CD4-positive, alpha-beta T cell treated with Interleukin-10 for 1 hour (primary cell): ENCODE results near the gene OR51G2.
"Not testable (repeated sequence)": the region's sequence is repeated elsewhere in the genome, so short reads cannot be mapped to it uniquely, and the experiment has no call there.

Source experiments
- DNase-seq: peaks from one replicate; pipeline ENCODE4 v3.0.0-alpha.2; 2020

OR51G2 gene, protein sequence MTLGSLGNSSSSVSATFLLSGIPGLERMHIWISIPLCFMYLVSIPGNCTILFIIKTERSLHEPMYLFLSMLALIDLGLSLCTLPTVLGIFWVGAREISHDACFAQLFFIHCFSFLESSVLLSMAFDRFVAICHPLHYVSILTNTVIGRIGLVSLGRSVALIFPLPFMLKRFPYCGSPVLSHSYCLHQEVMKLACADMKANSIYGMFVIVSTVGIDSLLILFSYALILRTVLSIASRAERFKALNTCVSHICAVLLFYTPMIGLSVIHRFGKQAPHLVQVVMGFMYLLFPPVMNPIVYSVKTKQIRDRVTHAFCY

GRCh38 chr11:4919250-4919649 lies at the start of gene OR51G2:
Gene OR51G2 (minus strand): TSS chr11:4919350. CDS start chr11:4915663, 3,687 bp downstream.
- DNase-seq: no peak

- no peak for DNase-seq
Measured at GRCh38 chr11:4962816-4963215, 43.7 kb upstream of the OR51G2 start.

GRCh38 chr11:4960877-4961276 lies 41.7 kb upstream of the OR51G2 start:
- no peak for DNase-seq

DNA sequence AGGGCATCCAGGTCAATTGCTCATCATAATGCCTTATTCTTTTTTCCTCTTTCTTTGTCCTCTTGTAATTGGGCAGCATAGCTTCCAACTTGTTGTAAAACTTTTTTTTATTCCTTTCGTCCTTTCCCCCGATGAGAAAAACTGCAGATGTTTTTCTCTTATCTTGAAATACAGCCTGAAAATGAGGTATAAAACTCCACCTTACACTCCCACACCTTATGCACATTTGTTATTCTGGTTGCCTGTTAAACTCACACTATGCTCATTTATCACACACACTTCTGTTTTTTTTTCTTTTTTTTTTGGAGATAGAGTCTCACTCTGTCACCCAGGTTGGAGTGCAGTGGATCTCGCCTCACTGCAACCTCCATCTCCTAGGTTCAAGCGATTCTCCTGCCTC lies 38.2 kb upstream of the OR51G2 start:
- no peak for DNase-seq

DNA sequence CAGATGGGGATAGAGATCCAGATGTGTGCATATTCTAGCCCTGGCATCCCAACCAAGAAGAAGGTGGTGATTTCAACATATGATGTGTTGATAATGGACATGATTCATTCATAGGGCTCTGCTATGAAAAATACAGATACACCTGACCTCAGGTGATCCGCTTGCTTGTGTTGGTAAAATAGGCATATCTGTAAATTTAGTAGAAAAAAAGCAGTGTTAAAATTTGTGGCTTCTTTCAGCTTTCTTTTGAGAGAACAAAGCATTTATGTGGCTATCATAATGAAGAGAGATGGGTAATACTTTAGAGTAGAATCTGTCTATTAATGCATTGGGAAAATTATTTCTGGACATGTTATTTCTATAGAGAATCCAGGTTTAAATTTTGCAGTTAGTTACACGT lies 36.5 kb upstream of the OR51G2 start, which contains the start of gene OR51A2:
OR51A2 (minus strand) TSS at position 101 of the 400 bp plus-strand sequence; CDS start at position 101, 0 bp downstream.
- DNase-seq: not testable (repeated sequence)

DNA sequence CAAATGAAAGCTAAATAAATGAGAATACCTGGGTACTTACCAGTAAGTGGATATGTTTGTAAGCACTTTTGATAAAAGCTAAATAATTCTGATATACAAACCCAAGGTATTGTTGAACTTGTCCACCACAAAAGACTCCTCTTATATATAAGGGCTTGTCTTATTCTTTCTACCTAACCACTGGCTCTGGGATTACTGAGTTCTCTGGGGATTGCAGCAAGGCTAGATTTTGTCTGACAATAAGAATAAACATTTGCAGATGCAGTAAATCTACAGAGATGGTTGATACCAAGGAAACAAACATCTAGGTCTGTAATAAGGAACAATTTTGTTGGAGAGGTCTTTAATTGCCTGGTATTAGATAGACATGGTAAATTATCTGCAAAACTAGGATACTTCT lies 28.4 kb upstream of the OR51G2 start, which contains the start of gene OR51A4:
OR51A4 (minus strand) TSS at position 101 of the 400 bp plus-strand sequence. CDS start 505 bp downstream, outside the sequence.
- DNase-seq: no peak

GRCh38 chr11:4936745-4937144 lies 17.6 kb upstream of the OR51G2 start:
- DNase-seq: no peak

- DNase-seq: no peak
Measured at GRCh38 chr11:4932751-4933150, 13.6 kb upstream of the OR51G2 start.

GRCh38 chr11:4926608-4927007 lies 7.5 kb upstream of the OR51G2 start:
- no peak for DNase-seq

DNA sequence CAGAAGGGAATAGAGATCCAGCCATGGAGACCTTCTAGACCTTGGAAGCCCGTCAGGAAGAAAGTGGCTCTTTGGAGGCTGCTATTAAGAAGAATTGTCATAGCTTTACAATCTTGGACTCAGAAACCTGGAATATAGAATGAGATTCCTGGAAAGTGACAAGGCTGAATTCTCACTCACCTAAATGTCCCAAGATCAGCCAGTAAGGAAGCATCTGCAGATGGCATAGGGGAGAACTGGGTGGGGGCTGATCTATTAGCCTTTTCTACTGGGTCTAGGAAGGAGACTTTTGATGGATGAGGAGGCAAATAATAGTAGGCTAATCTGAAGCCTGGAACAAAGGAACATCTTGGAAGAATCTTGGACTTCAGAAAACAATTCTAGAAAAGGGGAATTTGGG lies 5.1 kb upstream of the OR51G2 start, which contains the start of gene OR51G1:
OR51G1 (minus strand) TSS at position 101 of the 400 bp plus-strand sequence; CDS start at position 101, 0 bp downstream.
- DNase-seq: no peak

DNA sequence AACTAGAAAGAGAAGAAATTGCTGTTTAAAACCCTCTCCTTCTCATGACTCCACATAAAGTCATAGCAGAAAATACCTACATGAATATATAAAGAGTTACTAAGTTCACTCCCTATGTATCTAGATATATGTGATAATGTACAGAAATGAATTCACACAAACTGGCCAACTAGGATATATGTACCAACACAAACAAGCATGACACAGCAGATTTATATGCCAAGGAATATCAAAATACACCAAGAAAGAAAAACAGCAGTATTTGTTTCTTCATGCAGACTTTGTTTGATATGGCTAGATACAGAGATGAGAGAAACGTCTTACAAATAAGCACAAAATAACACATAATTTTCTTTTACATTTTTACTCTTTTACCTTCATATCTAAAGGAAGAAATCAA lies 3.2 kb upstream of the OR51G2 start:
- no peak for DNase-seq

DNA sequence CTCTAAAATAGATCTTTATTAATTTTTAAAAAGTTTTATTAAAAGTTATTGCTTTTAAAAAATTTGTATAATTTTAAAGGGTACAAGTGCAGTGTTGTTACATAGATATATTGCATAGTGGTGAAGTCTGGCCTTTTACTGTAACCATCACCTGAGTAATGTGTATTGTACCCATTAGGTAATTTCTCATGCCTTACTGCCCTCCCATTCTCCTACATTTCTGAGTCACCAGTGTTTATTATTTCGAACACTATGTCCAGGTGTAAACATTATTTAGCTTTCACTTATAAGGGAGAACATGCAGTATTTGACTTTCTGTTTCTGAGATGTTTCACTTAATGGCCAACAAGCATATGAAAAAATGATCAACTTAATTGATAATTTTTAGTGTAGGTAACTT lies 2.6 kb upstream of the OR51G2 start:
- no peak for DNase-seq

GRCh38 chr11:4916581-4916980 lies 2.6 kb downstream of the OR51G2 start:
- DNase-seq: no peak

GRCh38 chr11:4903484-4903883 lies 15.7 kb downstream of the OR51G2 start, which contains the start of gene OR51A7:
Gene OR51A7 (plus strand): TSS chr11:4903783. CDS start chr11:4907370, 3,587 bp downstream.
- DNase-seq: no peak

- no peak for DNase-seq
Measured at GRCh38 chr11:4891996-4892640, 27.0 kb downstream of the OR51G2 start.

- no peak for DNase-seq
Measured at GRCh38 chr11:4890279-4890678, 28.9 kb downstream of the OR51G2 start.

DNA sequence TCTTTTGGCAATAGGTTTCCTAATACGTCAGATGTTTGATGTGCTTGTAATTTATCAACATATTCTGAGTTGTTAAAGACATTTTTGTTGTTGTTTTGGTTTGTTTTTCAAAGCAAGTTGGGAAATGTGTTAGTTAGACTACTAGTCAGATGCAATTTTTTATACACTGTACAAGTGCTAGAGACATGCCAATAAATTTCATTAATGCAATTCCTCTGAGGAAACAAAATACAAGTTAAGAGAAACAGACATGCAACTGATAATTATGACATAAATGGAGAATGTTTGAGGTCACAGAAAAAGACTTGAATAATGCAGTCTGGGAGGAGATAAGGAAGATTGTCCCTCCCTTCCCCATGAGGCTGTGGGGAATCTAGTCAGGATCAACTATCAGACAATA lies 31.6 kb downstream of the OR51G2 start:
- no peak for DNase-seq

DNA sequence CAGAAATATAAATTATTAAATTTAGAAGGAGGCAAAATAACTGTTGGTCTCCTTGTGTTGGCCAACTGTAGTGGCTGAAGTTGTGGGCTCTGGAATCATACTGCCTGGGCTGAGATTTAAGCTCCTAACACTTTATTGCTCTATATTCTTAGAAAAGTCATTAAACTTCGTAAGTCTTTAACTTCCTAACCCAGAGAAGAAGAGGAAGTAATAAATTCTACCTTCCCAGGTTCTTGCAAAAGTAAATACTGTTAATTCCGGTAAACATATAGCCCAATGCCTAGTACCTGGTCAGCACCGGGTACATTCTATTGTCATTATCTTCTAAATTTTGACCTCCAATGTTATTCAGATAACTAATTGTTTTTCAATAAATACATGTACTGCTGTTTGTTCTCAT lies 33.0 kb downstream of the OR51G2 start:
- DNase-seq: no peak

- no peak for DNase-seq
Measured at GRCh38 chr11:4884361-4884760, 34.8 kb downstream of the OR51G2 start.

- no peak for DNase-seq
Measured at GRCh38 chr11:4882543-4882942, 36.6 kb downstream of the OR51G2 start.

DNA sequence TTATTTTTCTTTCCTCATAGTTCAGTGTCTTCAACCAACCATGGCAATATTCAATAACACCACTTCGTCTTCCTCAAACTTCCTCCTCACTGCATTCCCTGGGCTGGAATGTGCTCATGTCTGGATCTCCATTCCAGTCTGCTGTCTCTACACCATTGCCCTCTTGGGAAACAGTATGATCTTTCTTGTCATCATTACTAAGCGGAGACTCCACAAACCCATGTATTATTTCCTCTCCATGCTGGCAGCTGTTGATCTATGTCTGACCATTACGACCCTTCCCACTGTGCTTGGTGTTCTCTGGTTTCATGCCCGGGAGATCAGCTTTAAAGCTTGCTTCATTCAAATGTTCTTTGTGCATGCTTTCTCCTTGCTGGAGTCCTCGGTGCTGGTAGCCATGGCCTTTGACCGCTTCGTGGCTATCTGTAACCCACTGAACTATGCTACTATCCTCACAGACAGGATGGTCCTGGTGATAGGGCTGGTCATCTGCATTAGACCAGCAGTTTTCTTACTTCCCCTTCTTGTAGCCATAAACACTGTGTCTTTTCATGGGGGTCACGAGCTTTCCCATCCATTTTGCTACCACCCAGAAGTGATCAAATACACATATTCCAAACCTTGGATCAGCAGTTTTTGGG lies 37.2 kb downstream of the OR51G2 start, which contains the start of gene OR51T1:
OR51T1 (plus strand) TSS at position 41 of the 641 bp plus-strand sequence; CDS start at position 41, 0 bp downstream.
- no peak for DNase-seq

GRCh38 chr11:4881188-4881587 lies 38.0 kb downstream of the OR51G2 start:
- no peak for DNase-seq

GRCh38 chr11:4865855-4866254 lies 53.3 kb downstream of the OR51G2 start:
- no peak for DNase-seq
